Mucosa of stomach (tissue), 1 donor: ENCODE measurements around the gene SLC28A1.

Experiments used
- H3K27me3 ChIP-seq: one replicate; pipeline ENCODE4 v1.7.0; 2013; ENCODE audit warnings: mild to moderate bottlenecking, low read length; ENCODE audit not compliant: control insufficient read depth, insufficient read depth
- H3K36me3 ChIP-seq: one replicate; pipeline ENCODE4 v1.7.0; 2013; ENCODE audit warnings: low read length; ENCODE audit not compliant: control insufficient read depth, insufficient read depth
- H3K4me1 ChIP-seq: one replicate; pipeline ENCODE4 v1.7.0; 2013; ENCODE audit warnings: mild to moderate bottlenecking, low read length; ENCODE audit not compliant: control insufficient read depth, insufficient read depth
- H3K4me3 ChIP-seq: one replicate; pipeline ENCODE4 v1.7.0; 2013; ENCODE audit warnings: low read length
- H3K9ac ChIP-seq: one replicate; pipeline ENCODE4 v1.7.0; 2013; ENCODE audit warnings: mild to moderate bottlenecking, low read length, moderate library complexity
- H3K9me3 ChIP-seq: one replicate; pipeline ENCODE4 v1.7.0; 2013; ENCODE audit warnings: mild to moderate bottlenecking, low read length, moderate library complexity; ENCODE audit not compliant: control insufficient read depth
- donor health status: Pancreatic carcinoma.

The SLC28A1 gene

GRCh38 chr15:84905016-84905916, 20.8 kb downstream of the SLC28A1 start:
- H3K9ac ChIP-seq: no peak overlapping the region
- no peaks in the 10 kb centered on the region for H3K27me3 ChIP-seq
- H3K4me3 ChIP-seq: no peak overlapping the region

GRCh38 chr15:84907731-84908130, 23.3 kb downstream of the SLC28A1 start:
- Histone ChIP-seq H3K9ac (no peak overlapping the region), H3K9me3 (no peaks in the 10 kb centered on the region), H3K4me3 (no peak overlapping the region), H3K4me1 (peaks cover 17% of the 10 kb centered on the region), H3K36me3 (no peaks in the 10 kb centered on the region), H3K27me3 (no peaks in the 10 kb centered on the region)

More at GRCh38 chr15:84905016-84905916, 20.8 kb downstream of the SLC28A1 start:
- no peaks in the 10 kb centered on the region for H3K36me3 ChIP-seq
- no peaks in the 10 kb centered on the region for H3K4me1 ChIP-seq
- H3K9me3 ChIP-seq: no peaks in the 10 kb centered on the region

GRCh38 chr15:84908564-84908963, 24.1 kb downstream of the SLC28A1 start:
- Histone ChIP-seq H3K4me3 (no peak overlapping the region), H3K9ac (no peak overlapping the region), H3K36me3 (no peaks in the 10 kb centered on the region), H3K4me1 (peaks cover 17% of the 10 kb centered on the region), H3K27me3 (no peaks in the 10 kb centered on the region), H3K9me3 (no peaks in the 10 kb centered on the region)

GRCh38 chr15:84909029-84909428, 24.6 kb downstream of the SLC28A1 start:
- H3K27me3 ChIP-seq: no peaks in the 10 kb centered on the region
- no peaks in the 10 kb centered on the region for H3K36me3 ChIP-seq
- peaks cover 17% of the 10 kb centered on the region for H3K4me1 ChIP-seq
- no peaks in the 10 kb centered on the region for H3K9me3 ChIP-seq
- no peak overlapping the region for H3K4me3 ChIP-seq
- no peak overlapping the region for H3K9ac ChIP-seq

- Histone ChIP-seq H3K27me3 (no peaks in the 10 kb centered on the region), H3K36me3 (no peaks in the 10 kb centered on the region), H3K4me3 (no peak overlapping the region), H3K9ac (no peak overlapping the region), H3K4me1 (peaks cover 17% of the 10 kb centered on the region), H3K9me3 (no peaks in the 10 kb centered on the region)
Observed at GRCh38 chr15:84909782-84910181, 25.3 kb downstream of the SLC28A1 start.

GRCh38 chr15:84910928-84911623, 26.6 kb downstream of the SLC28A1 start:
- Histone ChIP-seq H3K36me3 (no peaks in the 10 kb centered on the region), H3K4me1 (peaks cover 17% of the 10 kb centered on the region), H3K4me3 (no peak overlapping the region), H3K27me3 (no peaks in the 10 kb centered on the region), H3K9me3 (no peaks in the 10 kb centered on the region), H3K9ac (no peak overlapping the region)

GRCh38 chr15:84911879-84912660, 27.6 kb downstream of the SLC28A1 start:
- H3K27me3 ChIP-seq: no peaks in the 10 kb centered on the region
- H3K9me3 ChIP-seq: no peaks in the 10 kb centered on the region
- H3K36me3 ChIP-seq: no peaks in the 10 kb centered on the region
- H3K4me1 ChIP-seq: peaks cover 17% of the 10 kb centered on the region
- H3K9ac ChIP-seq: no peak overlapping the region
- H3K4me3 ChIP-seq: no peak overlapping the region

- H3K27me3 ChIP-seq: no peaks in the 10 kb centered on the region
- H3K36me3 ChIP-seq: no peaks in the 10 kb centered on the region
- no peak overlapping the region for H3K9ac ChIP-seq
- no peak overlapping the region for H3K4me3 ChIP-seq
- peaks cover 17% of the 10 kb centered on the region for H3K4me1 ChIP-seq
- no peaks in the 10 kb centered on the region for H3K9me3 ChIP-seq
Observed at GRCh38 chr15:84913360-84913723, 28.9 kb downstream of the SLC28A1 start.

- H3K4me1 ChIP-seq: peaks cover 17% of the 10 kb centered on the region
- H3K9ac ChIP-seq: no peak overlapping the region
- H3K36me3 ChIP-seq: no peaks in the 10 kb centered on the region
- no peak overlapping the region for H3K4me3 ChIP-seq
- H3K9me3 ChIP-seq: no peaks in the 10 kb centered on the region
- H3K27me3 ChIP-seq: no peaks in the 10 kb centered on the region
Observed at GRCh38 chr15:84914351-84914750, 29.9 kb downstream of the SLC28A1 start.

- Histone ChIP-seq H3K4me1 (peaks cover 17% of the 10 kb centered on the region), H3K9ac (no peak overlapping the region), H3K27me3 (no peaks in the 10 kb centered on the region), H3K4me3 (no peak overlapping the region), H3K9me3 (no peaks in the 10 kb centered on the region), H3K36me3 (no peaks in the 10 kb centered on the region)
Observed at GRCh38 chr15:84914909-84915605, 30.6 kb downstream of the SLC28A1 start.

- no peak overlapping the region for H3K9ac ChIP-seq
Observed at GRCh38 chr15:84915606-84915958, 31.1 kb downstream of the SLC28A1 start.

More at GRCh38 chr15:84915606-84915958, 31.1 kb downstream of the SLC28A1 start:
- H3K4me3 ChIP-seq: no peak overlapping the region
- H3K9me3 ChIP-seq: no peaks in the 10 kb centered on the region
- peaks cover 17% of the 10 kb centered on the region for H3K4me1 ChIP-seq
- no peaks in the 10 kb centered on the region for H3K27me3 ChIP-seq
- no peaks in the 10 kb centered on the region for H3K36me3 ChIP-seq
